ENCODE results near the gene TMEM272. TPM values are rescaled to one million over a fixed set of nuclear protein-coding genes. Genes with fewer than 3 reads are reported as not detected.

TMEM272 gene
- total RNA-seq, 2 experiments from 2014 or later: 1.5 to 1.6 TPM

DNA sequence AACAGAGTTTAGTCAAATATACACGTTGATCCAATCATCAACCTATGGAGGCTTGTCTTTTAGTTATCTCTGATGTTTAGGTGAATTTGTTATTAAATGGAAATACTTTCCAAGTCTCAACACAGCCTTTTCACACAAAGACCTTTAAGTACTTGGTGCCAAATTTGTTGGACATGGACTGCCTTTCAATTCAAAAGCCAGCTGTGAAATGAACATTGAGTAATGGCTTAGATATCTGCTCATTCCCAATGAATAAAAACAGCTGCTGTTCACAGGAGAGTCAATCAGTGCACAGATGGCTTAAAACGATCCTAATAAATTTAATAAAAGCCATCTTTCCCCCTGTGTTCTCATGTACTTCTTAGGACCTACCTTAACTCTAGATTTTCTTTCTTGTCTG lies 21.1 kb downstream of the TMEM272 start:
- Mint-ChIP-seq H3K9me3 (no peaks in the 10 kb centered on the region), H3K4me3 (peak overlapping the region; percentile 82), H3K36me3 (no peaks in the 10 kb centered on the region), H3K4me1 (peaks cover 87% of the 10 kb centered on the region), H3K27ac (peak overlapping the region; percentile 98), H3K27me3 (no peaks in the 10 kb centered on the region)
- no peak for DNase-seq

GRCh38 chr13:51823359-51823758 lies 21.6 kb downstream of the TMEM272 start:
- Mint-ChIP-seq H3K36me3 (no peaks in the 10 kb centered on the region), H3K27ac (peak overlapping the region; percentile 98), H3K9me3 (no peaks in the 10 kb centered on the region), H3K27me3 (no peaks in the 10 kb centered on the region), H3K4me1 (peaks cover 87% of the 10 kb centered on the region), H3K4me3 (peak overlapping the region; percentile 82)
- DNase-seq: no peak

GRCh38 chr13:51822106-51822815 lies 22.7 kb downstream of the TMEM272 start:
- Mint-ChIP-seq H3K27me3 (no peaks in the 10 kb centered on the region), H3K36me3 (no peaks in the 10 kb centered on the region), H3K27ac (peak overlapping the region; percentile 98), H3K4me3 (peak overlapping the region; percentile 82), H3K4me1 (peaks cover 88% of the 10 kb centered on the region), H3K9me3 (no peaks in the 10 kb centered on the region)
- no peak for DNase-seq

- peaks cover 1% of the 10 kb centered on the region for H3K36me3 Mint-ChIP-seq
- peak overlapping the region; percentile 98 for H3K27ac Mint-ChIP-seq
- DNase-seq: no peak
- peaks cover 88% of the 10 kb centered on the region for H3K4me1 Mint-ChIP-seq
- no peaks in the 10 kb centered on the region for H3K9me3 Mint-ChIP-seq
- peak overlapping the region; percentile 82 for H3K4me3 Mint-ChIP-seq
- H3K27me3 Mint-ChIP-seq: no peaks in the 10 kb centered on the region
Measured at GRCh38 chr13:51821606-51822005, 23.4 kb downstream of the TMEM272 start.

DNA sequence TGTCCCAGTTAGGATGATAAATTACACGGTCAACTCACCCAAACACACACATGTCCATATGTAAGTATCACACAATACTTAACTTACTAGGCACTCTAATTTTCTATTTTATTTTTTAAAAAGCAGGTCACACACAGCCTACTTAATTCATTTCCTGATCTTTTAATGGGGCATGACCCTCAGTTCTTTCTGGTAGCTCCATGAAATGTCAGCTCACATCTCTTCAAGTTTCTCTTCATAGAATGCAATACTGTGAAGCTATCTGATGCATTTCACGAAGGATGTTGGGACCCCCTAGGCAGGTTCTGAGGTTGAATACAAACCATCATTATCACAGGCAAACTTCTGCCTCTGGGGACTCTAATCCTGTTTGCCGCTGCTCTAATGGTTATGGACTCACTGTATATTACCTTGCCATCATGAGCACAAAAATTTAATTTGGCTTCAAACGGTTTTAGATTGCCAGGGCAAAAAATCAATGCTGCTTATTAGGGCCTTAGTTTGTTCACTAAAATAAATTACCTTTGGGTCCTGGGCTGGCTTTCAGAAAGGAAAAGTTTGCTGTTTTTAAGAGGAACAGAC lies 24.9 kb downstream of the TMEM272 start:
- H3K4me3 Mint-ChIP-seq: peak overlapping the region; percentile 82
- H3K27me3 Mint-ChIP-seq: no peaks in the 10 kb centered on the region
- no peaks in the 10 kb centered on the region for H3K9me3 Mint-ChIP-seq
- H3K27ac Mint-ChIP-seq: peak overlapping the region; percentile 98
- peaks cover 1% of the 10 kb centered on the region for H3K36me3 Mint-ChIP-seq
- H3K4me1 Mint-ChIP-seq: peaks cover 89% of the 10 kb centered on the region
- no peak for DNase-seq

GRCh38 chr13:51819544-51819943 lies 25.4 kb downstream of the TMEM272 start:
- Mint-ChIP-seq H3K36me3 (peaks cover 1% of the 10 kb centered on the region), H3K4me3 (peak overlapping the region; percentile 82), H3K9me3 (no peaks in the 10 kb centered on the region), H3K27ac (peak overlapping the region; percentile 98), H3K27me3 (no peaks in the 10 kb centered on the region), H3K4me1 (peaks cover 93% of the 10 kb centered on the region)
- no peak for DNase-seq

GRCh38 chr13:51818781-51819511 lies 26.0 kb downstream of the TMEM272 start:
- Mint-ChIP-seq H3K36me3 (peaks cover 1% of the 10 kb centered on the region), H3K27ac (peak overlapping the region; percentile 98), H3K9me3 (no peaks in the 10 kb centered on the region), H3K4me3 (peak overlapping the region; percentile 82), H3K4me1 (peaks cover 93% of the 10 kb centered on the region), H3K27me3 (no peaks in the 10 kb centered on the region)
- DNase-seq: peak; percentile 74

GRCh38 chr13:51818276-51818675 lies 26.7 kb downstream of the TMEM272 start:
- peak overlapping the region; percentile 98 for H3K27ac Mint-ChIP-seq
- peaks cover 1% of the 10 kb centered on the region for H3K36me3 Mint-ChIP-seq
- no peaks in the 10 kb centered on the region for H3K9me3 Mint-ChIP-seq
- no peaks in the 10 kb centered on the region for H3K27me3 Mint-ChIP-seq
- H3K4me1 Mint-ChIP-seq: peaks cover 90% of the 10 kb centered on the region
- no peak for DNase-seq
- peak overlapping the region; percentile 82 for H3K4me3 Mint-ChIP-seq

- peak overlapping the region; percentile 98 for H3K27ac Mint-ChIP-seq
- no peak for DNase-seq
- peaks cover 1% of the 10 kb centered on the region for H3K36me3 Mint-ChIP-seq
- H3K27me3 Mint-ChIP-seq: no peaks in the 10 kb centered on the region
- no peaks in the 10 kb centered on the region for H3K9me3 Mint-ChIP-seq
- peaks cover 86% of the 10 kb centered on the region for H3K4me1 Mint-ChIP-seq
- no peak overlapping the region for H3K4me3 Mint-ChIP-seq
Measured at GRCh38 chr13:51817717-51818116, 27.3 kb downstream of the TMEM272 start.

DNA sequence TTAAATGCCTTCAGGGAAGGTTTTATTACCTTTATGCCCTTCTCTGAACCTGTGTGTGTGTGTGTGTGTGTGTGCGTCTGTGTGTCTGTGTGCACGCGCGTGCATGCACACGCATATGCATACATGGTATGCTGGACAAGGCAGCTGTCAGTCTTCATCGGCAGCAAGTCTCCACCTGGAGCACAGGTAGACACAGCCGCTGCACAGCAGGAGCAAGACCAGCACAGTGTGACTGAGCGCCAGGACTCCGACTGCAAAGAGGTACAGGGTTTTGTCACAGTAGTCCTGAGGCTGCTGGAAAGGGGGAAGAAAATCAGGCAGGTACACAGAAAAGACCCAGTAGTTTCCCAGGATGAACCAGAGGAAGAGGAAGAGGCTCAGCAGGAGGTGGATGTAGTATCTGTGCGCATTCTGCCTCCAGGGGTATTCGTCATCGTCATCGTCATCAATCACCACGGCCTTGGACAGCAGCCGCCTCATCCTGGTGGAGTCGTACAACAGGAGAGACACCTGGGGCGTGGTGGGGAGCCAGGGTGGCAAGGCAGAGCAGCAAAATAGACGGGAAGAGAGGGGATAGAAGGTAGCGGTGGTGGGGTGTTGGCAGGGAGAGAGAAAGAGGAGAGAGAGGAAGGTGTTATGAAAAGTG lies 28.2 kb downstream of the TMEM272 start:
- no peak for DNase-seq
- Mint-ChIP-seq H3K9me3 (no peaks in the 10 kb centered on the region), H3K36me3 (peaks cover 1% of the 10 kb centered on the region), H3K27me3 (no peaks in the 10 kb centered on the region), H3K4me3 (no peak overlapping the region), H3K27ac (peak overlapping the region; percentile 98), H3K4me1 (peaks cover 85% of the 10 kb centered on the region)

GRCh38 chr13:51815848-51816247 lies 29.1 kb downstream of the TMEM272 start:
- no peaks in the 10 kb centered on the region for H3K27me3 Mint-ChIP-seq
- H3K4me1 Mint-ChIP-seq: peaks cover 82% of the 10 kb centered on the region
- no peaks in the 10 kb centered on the region for H3K9me3 Mint-ChIP-seq
- no peak for DNase-seq
- peaks cover 3% of the 10 kb centered on the region for H3K36me3 Mint-ChIP-seq
- peak overlapping the region; percentile 98 for H3K27ac Mint-ChIP-seq
- peak overlapping the region; percentile 57 for H3K4me3 Mint-ChIP-seq

DNA sequence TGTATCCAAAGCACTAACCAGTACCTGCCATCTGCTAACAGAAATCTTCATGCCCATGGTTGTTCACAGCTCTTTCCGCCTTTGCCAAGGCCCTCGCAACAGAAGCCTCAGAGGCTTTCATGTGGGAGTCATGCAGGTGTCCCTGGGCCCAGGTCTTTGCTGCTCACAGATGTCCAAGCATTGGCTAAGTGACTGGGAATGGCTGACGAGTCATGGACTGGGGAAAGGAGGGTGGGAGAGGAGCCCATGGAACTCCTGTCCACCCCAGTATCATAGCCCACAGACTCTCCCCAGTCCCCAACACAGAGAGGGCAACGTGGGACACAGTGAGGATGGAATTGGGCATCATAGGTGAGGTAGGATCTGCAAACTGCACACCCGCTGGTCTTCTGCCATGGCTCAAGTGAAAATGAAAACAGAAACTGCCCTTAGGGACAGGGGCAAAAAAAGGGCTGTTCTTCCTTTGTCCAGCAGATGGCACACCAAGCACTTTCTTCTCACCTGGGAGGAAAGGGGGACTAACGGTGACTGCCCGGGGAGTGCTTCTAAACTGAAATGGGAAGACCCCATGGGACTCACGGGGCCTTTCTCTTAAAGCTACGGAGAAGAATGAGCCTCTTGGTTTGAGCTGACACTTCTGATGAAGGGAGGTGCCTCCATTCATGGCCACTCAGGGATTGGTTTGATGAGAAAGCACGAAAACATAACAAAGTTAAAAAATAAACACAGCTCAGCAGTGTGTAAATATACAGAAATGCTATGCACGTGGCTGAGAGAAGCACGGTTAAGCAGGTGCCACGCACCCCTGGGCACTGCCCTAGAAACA lies 29.9 kb downstream of the TMEM272 start:
- Mint-ChIP-seq H3K27me3 (no peaks in the 10 kb centered on the region), H3K4me1 (peaks cover 74% of the 10 kb centered on the region), H3K27ac (peak overlapping the region; percentile 98), H3K36me3 (peaks cover 3% of the 10 kb centered on the region), H3K4me3 (peak overlapping the region; percentile 57), H3K9me3 (no peaks in the 10 kb centered on the region)
- DNase-seq: peak; percentile 74

DNA sequence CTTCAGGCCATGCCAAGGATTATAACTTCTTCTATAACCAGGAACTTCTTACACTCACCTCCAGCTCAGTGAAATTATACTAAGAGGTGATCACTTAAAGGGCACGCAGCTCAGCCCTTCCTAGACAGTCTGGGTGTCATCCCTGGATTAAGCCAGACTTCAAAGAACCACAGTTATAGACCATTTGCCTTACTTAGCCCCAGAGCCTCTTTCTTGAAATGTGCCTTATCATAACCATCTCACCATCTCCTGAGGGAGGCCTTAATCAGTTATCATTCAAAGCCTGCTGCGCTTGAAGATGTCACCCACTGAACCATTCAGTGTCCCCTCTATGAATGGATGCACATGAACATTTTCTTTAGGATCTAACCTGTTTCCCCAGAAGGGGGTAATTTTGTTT lies 30.9 kb downstream of the TMEM272 start:
- Mint-ChIP-seq H3K36me3 (peaks cover 12% of the 10 kb centered on the region), H3K4me1 (peaks cover 68% of the 10 kb centered on the region), H3K4me3 (no peak overlapping the region), H3K9me3 (no peaks in the 10 kb centered on the region), H3K27ac (peak overlapping the region; percentile 98), H3K27me3 (no peaks in the 10 kb centered on the region)
- no peak for DNase-seq

DNA sequence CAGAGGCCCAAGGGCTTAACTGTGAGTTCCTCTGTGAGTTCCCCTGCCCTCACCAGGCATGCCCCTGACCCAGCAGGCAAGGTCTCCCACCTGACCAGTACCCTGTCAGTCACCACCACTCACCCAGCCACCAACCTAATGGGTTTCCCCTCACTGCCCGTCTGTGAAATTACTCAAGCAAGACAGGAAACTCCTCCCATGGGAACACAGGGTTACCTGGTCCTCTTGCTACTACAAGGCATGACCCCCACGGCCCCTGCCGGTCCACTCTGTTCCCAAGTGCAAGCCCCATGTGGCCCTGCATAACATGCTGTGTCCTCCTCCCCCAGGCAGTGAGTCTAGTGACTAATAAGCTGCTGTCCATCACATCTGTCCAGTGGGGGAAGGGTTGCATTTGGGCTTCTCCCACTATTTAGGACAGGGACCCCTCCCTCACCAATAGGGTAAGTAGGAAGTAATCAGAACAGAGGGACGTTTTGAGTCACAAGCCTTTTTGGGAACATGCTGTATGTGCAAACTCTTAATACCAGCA lies 33.0 kb downstream of the TMEM272 start:
- no peak for DNase-seq
- H3K9me3 Mint-ChIP-seq: peaks cover 2% of the 10 kb centered on the region
- no peaks in the 10 kb centered on the region for H3K27me3 Mint-ChIP-seq
- peak overlapping the region; percentile 56 for H3K27ac Mint-ChIP-seq
- no peak overlapping the region for H3K4me3 Mint-ChIP-seq
- H3K4me1 Mint-ChIP-seq: peaks cover 55% of the 10 kb centered on the region
- H3K36me3 Mint-ChIP-seq: peaks cover 18% of the 10 kb centered on the region
